Measurements from ENCODE around the gene KRT6B.

The KRT6B gene

DNA sequence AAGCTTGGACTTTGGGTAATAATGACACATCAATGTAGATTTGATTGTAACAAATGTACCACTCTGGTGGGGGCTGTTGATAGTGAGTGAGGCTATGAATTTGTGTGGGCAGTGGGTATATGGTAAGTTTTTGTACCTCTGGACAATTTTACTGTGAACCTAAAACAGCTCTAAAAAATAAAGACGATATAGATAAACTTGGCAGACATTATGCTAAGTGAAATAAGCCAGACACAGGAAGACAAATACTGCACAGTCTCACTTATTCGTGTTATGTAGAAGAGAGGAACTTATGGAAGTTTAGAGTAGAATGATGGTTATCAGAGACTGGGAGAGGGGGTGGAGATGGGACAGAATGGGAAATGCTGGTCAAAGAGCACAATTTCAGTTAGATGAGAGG is 13.0 kb upstream of the KRT6B start:
- no peak for DNase-seq

DNA sequence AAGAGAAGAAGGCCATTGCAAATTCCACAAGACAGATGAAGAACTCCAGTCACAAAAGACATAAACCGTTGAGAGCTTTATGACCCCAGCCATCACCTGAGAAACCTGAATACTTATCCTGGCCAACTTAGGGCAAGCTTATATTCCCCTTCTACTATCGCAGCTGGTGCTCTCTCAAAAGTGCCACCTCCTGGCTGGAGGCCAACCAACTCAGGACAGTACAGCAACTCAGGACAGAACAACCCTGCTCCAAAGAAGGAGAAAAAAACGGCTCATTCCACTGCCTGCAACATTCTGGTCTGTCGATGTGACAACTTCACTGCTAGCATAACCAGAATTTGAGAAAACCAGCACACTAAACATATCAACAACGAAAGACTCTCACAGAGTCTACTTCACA is 9.7 kb upstream of the KRT6B start:
- no peak for DNase-seq

DNA sequence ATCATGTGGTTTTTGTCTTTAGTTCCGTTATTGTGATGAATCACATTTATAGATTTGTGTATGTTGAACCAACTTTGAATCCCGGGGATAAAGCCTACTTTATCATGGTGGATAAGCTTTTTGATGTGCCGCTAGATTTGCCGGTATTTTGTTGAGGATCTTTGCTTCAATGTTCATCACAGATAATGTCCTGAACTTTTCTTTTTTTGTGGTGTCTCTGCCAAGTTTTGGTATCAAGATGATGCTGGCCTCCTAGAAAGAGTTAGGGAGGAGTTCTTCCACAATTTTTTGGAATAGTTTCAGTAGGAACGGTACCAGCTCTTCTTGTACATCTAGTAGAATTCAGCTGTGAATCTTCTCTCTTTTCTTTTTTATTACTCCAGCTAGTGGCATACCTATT is 6.9 kb upstream of the KRT6B start:
- no peak for DNase-seq

DNA sequence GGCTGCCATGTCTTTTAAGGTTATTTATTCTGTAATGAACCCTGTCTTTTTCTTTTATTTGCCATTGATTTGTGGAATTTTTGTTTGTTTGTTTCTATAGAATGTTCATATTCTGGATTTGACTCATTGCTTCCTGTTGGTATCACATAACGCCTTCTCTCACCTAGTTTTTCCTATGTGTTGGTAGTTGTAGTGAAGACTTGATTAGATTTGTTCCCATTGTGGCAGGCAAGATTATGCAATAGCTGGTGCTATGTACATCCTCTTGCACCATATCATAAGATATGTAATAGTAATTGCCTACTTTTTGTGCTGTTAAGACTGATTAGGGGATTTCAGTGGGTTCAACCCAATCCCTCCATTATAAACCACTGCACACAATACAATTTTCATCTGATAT is 3.9 kb upstream of the KRT6B start:
- DNase-seq, result no peak

DNA sequence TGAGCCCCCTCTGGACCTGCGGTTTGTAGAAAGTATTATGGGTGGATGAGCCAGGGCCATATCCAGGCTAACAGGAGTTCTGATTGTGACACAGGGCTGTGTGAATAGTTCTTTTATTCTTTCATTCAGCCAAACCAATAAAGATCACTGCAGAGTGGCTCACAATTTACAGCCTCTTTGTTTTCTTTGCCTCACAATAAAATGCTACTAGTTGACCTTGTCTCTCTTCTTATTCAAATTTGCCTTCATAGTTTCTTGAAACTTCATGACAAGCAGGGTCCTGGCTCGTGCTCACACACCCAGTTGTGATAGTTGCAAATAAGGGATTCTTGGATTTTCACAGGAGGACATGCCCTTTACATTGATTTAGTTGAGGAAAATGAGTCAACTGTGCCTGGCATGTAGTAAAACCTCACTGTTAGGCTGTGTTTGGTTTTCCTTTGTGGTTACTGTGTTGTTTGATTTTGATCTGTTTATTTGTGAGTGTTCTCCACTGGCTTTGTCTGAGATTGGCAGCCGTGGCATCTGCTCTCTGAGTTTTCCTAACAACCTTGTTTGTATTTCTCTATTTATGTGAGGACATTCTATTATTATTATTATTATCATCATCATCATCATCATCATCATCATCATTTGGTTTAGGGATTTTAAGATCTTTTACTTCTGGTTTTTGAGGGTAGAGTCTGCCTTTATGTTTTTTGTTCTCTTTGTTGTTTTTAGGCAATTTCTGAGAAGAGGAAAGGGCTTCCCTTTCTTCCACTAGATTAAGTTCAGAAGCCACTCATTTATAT is 2.7 kb upstream of the KRT6B start:
- DNase-seq, result no peak

DNA sequence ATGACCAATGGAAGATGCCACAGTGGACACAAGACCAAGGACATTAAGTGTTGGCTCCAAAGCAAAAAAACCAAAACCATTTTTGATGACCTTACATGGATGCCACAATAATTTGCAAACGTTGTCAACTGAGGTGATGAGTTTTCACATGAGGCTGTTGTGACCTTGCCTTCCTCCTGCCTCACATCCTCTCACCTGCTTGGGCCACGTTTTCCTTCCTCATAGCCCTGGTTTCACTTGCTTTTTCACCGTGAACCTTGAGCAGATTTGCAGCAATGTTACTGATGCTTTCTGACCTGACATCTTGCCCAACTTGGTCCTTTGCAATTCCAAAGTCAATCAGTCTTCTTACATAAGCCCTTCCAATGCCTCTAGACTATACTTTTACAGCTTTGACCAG is 3.7 kb downstream of the KRT6B start:
- no peak for DNase-seq

DNA sequence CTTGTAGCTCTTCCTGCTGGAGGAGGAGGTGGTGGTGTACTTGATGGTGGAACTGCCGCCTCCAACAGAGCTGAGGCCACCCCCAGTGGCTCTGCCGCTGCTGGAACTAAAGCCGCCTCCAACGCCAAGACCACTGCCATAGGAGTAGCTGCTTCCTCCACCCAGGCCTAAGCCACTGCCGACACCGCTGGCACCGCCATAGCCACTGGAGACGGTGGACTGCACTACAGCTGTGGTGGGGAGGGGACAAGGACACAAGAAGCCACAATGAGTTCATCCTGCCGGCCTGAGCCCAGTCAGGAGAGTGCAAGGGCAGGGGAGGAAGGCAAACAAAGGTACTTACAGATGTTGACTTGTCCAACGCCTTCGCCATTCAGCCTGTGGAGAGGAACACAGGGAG is 4.8 kb downstream of the KRT6B start:
- DNase-seq, result peak; percentile 49

DNA sequence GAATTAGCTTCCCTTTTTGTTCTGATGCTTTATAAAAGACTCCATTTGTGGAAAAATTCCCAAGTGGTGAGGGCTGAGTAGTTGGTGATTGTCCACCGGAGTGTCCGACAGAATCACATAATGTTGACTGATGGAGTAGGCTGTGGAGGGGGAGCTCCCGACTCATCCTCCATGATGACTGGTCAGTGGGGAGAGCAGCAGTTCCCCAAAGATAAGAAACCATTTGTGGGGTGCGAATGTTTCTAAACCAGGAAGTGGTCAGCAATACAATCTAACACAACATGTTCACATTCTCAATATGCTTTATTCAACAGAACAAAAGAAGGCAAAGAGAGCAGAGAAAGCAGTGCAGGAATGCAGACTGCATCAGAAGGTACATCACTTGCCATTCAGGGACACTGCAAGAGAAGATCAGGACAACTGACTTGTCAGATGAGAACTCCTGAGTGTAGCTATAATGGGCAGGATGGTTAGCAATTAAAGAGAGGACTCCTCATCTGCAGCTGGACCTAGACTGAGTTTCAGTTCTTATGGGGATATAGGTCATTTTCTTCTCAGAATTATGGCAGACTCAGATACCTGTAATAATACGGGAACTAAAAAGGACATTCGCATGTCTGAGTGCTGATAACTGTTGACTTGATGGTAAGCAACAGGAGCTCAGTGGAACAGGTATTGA is 5.4 kb downstream of the KRT6B start:
- DNase-seq, result no peak

DNA sequence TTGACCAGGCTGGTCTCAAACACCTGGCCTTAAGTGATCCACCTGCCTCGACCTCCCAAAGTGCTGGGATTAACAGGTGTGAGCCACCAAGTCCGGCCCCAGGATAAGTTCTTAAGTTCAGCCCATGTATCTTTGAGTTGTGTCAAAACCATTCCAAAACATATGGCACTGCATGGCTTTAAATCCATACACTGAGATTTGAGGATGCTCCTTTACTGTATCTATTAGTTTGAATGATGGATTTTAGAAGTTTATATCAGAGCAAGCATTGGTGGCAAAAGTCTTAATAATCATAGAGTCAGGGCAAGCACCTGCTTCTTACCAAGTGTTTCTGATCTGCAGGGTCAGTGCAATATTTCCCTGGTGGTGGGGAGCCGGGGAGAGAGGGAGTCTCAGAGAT is 6.1 kb downstream of the KRT6B start:
- DNase-seq, result no peak

DNA sequence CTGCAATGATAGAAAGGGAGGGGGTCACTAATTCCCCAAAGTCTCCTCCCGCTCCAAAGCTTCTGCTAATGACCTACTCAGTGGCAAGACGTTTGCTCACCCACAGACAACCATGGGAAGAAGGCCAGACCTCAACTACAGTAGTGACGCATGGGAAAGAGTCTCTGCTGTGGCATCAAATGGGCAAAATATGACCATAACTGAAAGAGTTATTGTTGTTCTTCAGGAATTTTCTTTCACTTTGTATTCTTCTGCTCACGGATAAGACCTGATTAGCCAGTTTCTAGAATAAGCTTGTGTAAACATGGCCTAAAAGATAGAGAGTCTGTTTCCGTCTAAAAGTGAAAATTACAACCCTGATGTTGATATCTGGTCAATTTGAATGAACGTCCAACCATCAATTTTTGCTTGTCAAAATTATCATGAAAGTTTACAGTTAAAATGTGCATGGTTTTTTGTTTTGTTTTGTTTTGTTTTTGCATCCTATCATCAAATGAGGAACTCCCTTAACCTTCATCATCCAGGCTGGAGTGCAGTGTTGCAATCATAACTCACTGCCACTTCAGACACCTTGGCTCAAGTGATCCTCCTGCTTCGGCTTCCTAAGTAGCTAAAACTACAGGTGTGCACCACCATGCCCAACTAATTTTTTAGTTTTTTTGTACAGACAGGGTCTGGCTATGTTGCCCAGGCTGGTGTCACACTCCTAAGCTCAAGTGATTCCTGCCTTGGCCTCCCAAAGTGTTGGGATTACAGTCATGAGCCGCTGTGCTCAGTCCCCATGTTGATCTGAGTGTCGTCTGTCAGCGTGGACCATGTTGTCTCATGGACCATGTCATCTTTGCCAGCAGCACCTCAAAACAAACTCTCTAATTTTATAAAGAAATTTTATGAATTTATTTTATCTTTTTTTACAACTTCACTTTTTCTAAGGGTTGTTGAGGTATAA is 7.0 kb downstream of the KRT6B start:
- no peak for DNase-seq

DNA sequence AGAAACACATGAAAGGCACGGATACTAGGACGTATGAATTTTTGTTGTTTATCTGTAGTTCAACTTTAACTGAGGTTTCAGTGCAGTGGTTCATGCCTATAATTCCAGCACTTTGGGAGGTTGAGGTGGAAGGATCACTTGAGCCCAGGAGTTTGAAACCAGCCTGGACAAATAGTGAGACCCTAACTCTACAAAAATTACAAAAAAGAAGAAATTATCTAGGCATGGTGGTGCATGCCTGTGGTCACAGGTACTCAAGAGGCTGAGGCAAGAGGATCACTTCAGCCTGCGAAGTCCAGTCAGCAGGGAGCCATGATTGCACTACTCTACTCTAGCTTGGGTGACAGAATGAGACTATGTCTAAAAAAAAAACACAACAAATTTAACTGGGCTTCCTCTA is 8.0 kb downstream of the KRT6B start:
- DNase-seq, result no peak

DNA sequence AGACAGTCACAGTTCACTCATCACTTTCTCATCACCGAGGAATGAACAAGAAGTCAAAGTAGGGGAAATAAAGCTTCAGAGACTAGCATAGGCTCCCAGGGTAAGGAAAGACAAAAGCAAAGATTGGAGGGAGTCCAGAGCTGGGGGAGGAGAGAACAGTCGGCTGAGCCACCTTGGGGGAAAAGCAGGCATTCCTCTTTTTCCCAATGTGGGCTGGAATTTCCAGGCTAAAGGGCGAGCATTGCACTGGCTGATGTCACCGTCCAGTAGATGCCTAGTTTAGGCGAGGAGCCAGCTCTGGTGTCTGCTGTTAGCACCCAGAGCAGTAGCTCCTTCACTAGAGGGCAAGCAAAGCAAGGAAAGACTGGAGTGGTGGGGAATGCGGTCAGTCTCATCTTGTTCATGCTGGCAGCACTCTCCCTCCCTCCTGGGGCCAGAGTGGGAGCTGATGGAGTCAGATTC is 9.3 kb downstream of the KRT6B start:
- DNase-seq, result peak; percentile 97

DNA sequence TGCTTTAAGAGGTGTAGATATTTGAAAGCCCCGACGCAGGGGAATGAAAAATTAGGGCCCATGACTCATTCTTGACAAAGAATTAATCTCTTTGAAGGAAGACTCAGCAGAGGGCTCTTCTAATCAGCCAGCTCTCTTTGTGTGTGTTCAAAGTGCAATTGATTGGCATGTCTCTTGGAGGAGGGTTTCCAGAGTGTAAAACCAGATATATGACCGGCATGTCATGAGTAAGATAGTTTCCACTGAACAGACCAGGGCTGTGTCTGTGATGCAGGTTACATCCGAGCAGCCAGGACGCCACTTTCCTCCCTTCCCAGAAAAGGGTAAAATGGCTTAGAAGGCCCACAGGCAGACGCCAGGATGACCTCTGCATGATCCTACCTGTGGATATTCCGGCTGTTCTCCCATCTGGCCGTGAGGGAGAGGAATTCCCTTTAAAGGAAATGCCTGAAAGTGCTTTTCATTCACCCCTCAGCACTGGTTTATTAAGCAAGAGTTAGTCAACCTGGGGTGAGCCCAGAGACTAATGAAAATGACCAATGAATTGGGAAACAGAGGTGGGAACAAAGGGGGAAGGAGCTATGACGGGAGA is 10.5 kb downstream of the KRT6B start:
- peak; percentile 80 for DNase-seq

DNA sequence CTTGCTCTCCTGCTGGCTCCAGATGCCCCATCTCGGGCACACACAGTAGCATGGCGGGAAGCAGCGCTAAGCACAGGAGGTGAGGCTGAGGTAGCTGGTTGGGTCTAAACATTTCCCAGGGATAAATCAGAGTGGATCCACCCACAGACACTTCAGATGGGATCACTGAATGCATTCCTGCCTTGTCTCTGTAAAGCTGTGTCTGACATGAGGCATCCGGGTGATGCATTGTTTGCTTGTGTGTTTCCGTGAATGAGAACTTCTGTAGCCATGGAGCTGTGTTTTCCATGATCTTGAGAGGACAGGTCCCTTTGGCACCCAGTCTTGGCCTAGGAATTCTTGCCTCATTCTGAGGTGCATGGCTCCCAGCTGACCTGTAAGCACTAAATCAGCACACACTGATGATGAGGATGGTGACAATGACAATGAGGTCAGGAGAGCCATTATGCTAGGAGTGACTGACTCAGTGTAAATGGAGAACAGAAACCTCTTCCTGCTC is 11.1 kb downstream of the KRT6B start:
- DNase-seq, result peak; percentile 83

DNA sequence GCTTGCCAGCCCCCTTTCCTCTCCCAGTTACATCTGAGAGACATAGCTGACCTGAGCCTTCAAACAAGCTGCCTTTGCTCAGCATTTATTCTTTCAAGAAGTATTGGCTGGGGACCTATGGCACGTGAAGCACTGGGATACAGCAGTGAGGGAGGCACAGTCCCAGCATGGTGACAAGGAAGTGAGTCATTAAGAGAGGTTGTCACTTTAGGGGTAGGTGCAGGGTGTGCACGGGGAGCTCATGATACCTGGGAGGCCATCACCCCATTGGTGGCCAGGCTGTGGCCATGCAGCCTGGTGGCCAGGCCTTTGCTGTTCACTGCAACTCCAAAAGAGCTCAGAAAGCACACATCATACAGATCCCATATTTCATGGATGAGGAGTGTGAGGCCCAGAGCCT is 12.1 kb downstream of the KRT6B start:
- peak; percentile 38 for DNase-seq

DNA sequence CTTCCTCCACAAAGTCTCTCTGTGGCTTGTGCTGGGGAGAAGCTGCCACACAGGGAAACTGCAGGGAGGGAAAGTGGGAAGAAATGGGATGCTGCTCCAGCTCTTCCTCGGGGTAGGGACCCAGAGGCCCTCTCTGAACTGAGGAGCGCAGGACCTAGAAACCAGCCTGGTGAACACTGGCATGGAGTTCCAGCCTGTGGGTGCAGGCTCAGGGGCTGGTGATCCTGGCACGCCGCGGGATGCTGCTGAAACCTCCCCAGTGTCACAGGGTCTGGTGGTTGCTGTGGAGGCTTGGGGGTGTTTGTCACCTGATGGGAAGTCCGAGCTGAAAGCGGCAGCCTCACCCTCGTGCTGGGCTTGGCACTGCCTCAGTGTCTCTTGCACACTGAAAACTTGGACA is 12.5 kb downstream of the KRT6B start:
- peak; percentile 46 for DNase-seq

DNA sequence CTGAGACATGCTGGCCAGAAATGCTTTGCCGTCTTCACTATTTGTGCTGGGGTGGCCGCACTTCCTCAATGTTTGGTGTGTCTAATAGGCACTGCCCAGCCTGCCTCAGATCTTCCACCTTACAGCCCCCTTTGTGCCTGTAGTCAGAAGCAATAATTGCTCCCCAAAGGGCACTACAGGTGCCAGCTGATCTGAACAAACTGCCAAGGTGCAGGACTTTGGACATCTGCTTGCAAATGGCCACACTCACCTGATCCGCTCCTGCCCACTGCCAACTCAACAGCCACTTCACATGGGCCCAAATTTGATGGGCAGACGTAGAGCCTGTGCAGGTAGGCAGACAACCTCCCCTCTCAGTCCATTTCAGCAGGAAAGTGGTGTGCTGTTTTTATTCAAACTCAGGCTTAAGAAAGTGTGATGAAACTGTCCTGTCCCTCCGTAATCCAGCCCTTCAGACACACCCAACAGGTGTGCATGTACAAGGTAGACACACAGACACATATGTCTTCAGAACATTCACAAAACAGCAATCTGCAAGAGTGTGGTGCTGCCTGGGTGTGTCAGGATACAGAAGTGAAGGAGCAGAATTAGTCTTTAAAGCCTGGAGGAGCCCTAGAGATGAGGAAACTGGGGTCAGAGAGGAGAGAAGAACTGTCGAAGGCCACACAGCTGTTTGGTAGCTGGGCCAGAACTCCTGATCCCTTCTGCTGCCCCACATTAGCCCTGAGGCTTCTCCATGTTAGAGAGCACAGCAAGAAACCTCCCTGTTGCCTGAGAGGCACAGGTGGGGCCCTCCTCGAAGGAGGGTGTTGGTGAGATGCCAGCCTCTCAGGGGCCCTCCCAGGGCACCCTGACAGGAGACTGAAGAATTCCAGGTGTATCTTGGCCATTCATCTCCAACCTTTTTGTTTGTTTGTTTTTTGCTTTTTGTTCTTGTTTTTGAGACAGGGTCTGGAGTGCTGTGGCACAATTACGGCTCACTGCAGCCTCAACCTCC is 13.3 kb downstream of the KRT6B start:
- peak; percentile 51 for DNase-seq

DNA sequence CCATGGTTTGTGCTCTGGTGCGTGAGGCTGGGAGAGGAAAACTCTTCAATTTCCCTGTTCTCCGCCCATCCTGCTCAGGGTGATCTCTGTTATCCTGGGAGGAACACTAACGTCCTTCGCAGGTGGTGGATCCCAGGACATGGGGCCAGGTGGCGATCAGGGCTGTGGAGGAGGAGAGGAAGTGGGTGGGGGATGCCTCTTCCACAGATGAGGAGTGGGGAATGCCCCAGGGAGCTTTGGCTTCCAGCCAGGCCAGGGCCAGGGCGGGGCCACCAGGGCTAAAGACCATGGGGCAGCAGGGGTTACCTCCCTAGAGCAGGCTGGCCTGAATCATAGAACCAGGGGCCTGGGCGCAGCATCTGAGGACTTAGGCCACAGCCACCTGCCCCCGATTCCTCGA is 14.4 kb downstream of the KRT6B start:
- DNase-seq, result peak; percentile 52

DNA sequence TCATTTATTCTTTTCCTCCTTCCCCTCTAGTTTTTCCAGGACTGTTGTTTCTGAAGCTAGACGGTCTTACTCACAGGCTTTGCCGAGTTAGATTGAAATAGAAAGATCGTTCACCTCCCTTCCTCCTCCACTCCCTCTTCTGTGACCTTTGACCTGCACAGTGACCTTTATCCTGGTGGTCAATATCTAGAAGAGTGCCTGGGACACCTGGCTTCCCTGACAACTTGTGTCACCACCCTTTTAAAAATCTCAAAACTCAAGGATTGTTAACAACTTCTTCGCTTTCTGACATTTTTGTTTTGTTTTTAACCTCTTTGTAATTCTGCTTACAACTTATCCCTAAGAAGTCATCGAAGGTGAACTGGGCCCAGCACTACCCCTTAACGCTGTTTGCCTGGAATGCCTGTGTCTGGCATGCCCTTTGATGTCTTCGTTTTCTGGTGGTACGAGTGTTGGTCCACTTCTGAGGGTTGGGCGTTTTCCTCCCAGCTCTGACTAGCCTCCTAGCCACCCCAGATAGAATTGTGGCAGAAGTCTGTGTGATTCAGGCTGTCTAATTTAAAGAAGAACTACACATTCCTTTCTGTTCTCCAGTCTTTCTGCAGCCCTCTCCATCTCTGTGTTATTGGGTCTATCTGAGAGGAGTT is 15.0 kb downstream of the KRT6B start:
- peak; percentile 52 for DNase-seq

DNA sequence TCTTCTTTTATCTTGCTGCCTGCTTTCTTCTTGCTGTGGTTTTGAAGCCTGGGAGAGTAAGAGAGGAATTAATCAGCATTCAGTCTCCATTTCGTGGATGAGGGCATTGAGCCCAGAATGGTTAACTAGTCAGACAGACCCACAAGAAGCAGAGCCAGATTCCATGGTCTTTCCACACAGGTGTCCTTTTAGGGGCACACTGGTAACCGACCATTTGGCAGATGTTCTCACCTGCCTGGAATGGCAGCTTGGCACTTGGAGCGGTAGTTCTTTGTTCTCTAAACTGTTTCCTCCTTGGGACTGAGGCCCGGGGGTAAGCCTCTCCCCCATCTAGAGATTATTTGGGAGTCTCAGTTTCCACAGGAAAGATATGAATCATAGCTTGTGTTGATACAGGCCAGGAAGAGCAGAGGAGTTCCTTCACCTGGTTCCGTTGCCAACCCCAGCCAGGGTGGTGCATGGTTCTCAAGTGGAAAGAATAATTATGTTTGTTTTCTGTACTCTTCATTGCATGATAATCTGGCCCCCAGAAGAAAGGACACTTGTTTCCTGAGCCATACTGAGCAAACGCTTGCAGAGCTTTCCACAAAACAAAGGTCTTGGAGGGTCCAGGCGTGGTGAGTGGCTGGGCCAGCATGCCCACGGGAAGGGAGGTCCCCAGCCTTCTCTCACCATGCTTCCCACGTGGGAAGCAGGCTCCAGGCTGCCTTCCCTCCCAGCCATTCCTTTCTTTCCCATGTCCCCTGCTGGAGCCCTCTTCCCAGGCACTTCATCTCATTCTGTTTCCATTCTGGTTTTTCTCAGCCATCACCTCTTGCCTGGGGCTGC is 15.7 kb downstream of the KRT6B start:
- DNase-seq, result peak; percentile 67

All from islet precursor cell (in vitro differentiated cells).